ENCODE measurements around the gene COL12A1. TPM values are rescaled to one million over a fixed set of nuclear protein-coding genes. Genes with fewer than 3 reads are reported as not detected.

COL12A1 gene
- total and polyA plus RNA-seq, 2 of the 13 experiments (the other 11 are each of a cell fraction or from before 2014, with no cell fraction given), result 0.02 TPM; not detected in 1

GRCh38 chr6:75130784-75131183 lies 75.1 kb downstream of the COL12A1 start:
- FAIRE-seq, result no peak
- ChIA-PET POLR2A (no interaction called here), CTCF (ENCODE audit: low intra/inter-chr PET ratio, low total read pairs) (no interaction called here)
- BruUV-seq (replicated peaks), result no TSS peak
- Histone ChIP-seq H3K9ac (ENCODE audit: insufficient read depth, low read depth, low read length) (no peak overlapping the region), H3K9me3 (ENCODE audit: low read length) (no peaks in the 10 kb centered on the region), H3K27me3 (ENCODE audit: control insufficient read depth in 1 of 2, insufficient read depth in 2 of 2, low read length in 2 of 2) (no peaks in the 10 kb centered on the region), H3K27ac (ENCODE audit: extremely low read length, insufficient read depth, low read length) (no peak overlapping the region), H3K4me3 (replicated peaks in 1 of 3; ENCODE audit: insufficient read depth in 1 of 3, low read depth in 2 of 3, low read length in 3 of 3) (no peak overlapping the region), H3K4me1 (ENCODE audit: insufficient read depth, low read length) (no peaks in the 10 kb centered on the region), H3K36me3 (replicated peaks in 1 of 2; ENCODE audit: control insufficient read depth in 1 of 2, insufficient read depth in 2 of 2, low read length in 2 of 2) (no peaks in the 10 kb centered on the region), H2AFZ (ENCODE audit: low read length) (no peak overlapping the region), H4K20me1 (ENCODE audit: insufficient read depth, low read length) (no peaks in the 10 kb centered on the region), H3K79me2 (ENCODE audit: insufficient read depth, low read length) (no peaks in the 10 kb centered on the region), H3K4me2 (ENCODE audit: low read depth, low read length) (no peak overlapping the region)
- TF ChIP-seq PHF5A (CRISPR knock-in tag; IDR thresholded peaks at IDR 0.05; ENCODE audit: low read depth, unreplicated experiment) (no peak), TRIM22 (IDR thresholded peaks at IDR 0.05) (no peak)
- intact Hi-C loops (cut with micrococcal nuclease; ENCODE audit: unreplicated experiment) (no loop called here), in situ Hi-C loops (cut with HindIII; ENCODE audit: extremely low pct_ligation_motif_present, low pct_unique_long_range_greater_than_20kb) (no loop called here)
- WGBS (ENCODE audit: low lambda C conversion rate), result 53% methylated on average over 7 of the region's 9 CpGs
- no peak for DNase-seq (ENCODE audit: low spot score)
- no peak for ATAC-seq

- Histone ChIP-seq H3K27me3 (ENCODE audit: control insufficient read depth in 1 of 2, insufficient read depth in 2 of 2, low read length in 2 of 2) (no peaks in the 10 kb centered on the region), H3K36me3 (replicated peaks in 1 of 2; ENCODE audit: control insufficient read depth in 1 of 2, insufficient read depth in 2 of 2, low read length in 2 of 2) (no peaks in the 10 kb centered on the region), H3K4me1 (ENCODE audit: insufficient read depth, low read length) (no peaks in the 10 kb centered on the region), H3K9me3 (ENCODE audit: low read length) (no peaks in the 10 kb centered on the region), H3K4me2 (ENCODE audit: low read depth, low read length) (no peak overlapping the region), H2AFZ (ENCODE audit: low read length) (no peak overlapping the region), H4K20me1 (ENCODE audit: insufficient read depth, low read length) (no peaks in the 10 kb centered on the region), H3K9ac (ENCODE audit: insufficient read depth, low read depth, low read length) (no peak overlapping the region), H3K4me3 (replicated peaks in 1 of 3; ENCODE audit: insufficient read depth in 1 of 3, low read depth in 2 of 3, low read length in 3 of 3) (no peak overlapping the region), H3K27ac (ENCODE audit: extremely low read length, insufficient read depth, low read length) (no peak overlapping the region), H3K79me2 (ENCODE audit: insufficient read depth, low read length) (no peaks in the 10 kb centered on the region)
- ATAC-seq (no peak), FAIRE-seq (no peak), DNase-seq (ENCODE audit: low spot score) (no peak)
- TF ChIP-seq ZMYM4 (CRISPR knock-in tag; IDR thresholded peaks at IDR 0.05) (no peak), MAFK (conservative IDR thresholded peaks at IDR 0.05 in 1 of 2, IDR thresholded peaks at IDR 0.05 in 1 of 2; ENCODE audit: low read length in 2 of 2) (no peak)
- in situ Hi-C loops (cut with HindIII; ENCODE audit: extremely low pct_ligation_motif_present, low pct_unique_long_range_greater_than_20kb), result no loop called here
- POLR2A ChIA-PET, result no interaction called here
- CTCF ChIA-PET (ENCODE audit: low intra/inter-chr PET ratio, low total read pairs), result no interaction called here
- 2% methylated on average over 3 of the region's 3 CpGs for WGBS (ENCODE audit: low lambda C conversion rate)
- intact Hi-C loops (cut with micrococcal nuclease; ENCODE audit: unreplicated experiment), result no loop called here
- BruUV-seq (replicated peaks), result no TSS peak
Observed at GRCh38 chr6:75128878-75129570, 76.8 kb downstream of the COL12A1 start.
